ENCODE results near the gene GSDME. TPM values are rescaled to one million over a fixed set of nuclear protein-coding genes. Genes with fewer than 3 reads are reported as not detected.
"Not testable (repeated sequence)": the region's sequence is repeated elsewhere in the genome, so short reads cannot be mapped to it uniquely, and the experiment has no call there.

GSDME gene
- 1 to 10 TPM; 1.8 to 4.3 (median 3.1) TPM for total RNA-seq

DNA sequence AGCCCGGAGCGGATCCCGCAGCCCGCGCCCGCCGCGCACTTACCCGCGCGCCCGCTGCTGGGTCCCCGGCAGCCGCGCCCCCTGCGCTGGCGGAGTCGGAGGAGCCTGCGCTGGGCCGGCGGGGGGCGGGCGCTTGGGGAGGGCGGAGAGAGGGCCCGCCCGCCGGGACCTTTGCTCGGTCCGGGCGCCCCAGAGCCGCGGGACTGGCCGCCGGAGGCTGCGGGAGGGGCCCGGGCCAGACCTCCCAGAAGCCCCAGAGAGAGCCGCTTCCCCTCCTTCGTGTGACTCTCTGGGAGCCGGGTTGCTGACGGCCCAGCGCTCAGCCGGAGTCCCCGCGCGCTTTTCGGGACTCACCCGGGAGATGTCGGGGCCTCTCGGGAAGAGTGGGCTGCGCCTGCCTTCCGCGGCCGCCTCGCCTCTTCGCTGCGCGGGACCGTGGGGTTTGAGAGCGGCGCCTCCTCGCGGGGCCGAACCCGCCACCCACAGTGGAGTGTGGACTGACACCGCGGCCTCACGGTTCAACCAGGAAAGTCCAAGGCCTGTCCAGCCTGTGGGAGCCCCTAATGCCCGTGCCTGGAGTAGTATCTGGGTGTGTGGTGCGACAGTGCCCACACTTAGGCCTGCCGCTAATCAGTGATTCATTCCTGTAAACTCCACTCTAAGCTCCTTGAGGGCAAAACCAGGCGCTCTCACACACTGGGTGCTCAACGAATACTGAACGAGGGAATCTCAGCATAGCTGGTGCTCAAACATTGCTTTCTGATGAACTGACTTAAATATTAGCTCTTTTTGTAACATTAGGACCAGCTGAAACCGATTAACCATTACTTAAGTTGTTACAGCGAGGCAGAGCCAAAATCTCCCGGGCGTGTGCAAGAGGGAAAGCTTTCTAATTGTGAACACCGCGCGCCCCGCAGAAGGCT is at the start of gene GSDME:
Gene GSDME, minus strand, starts transcription at position 112 of the 923 bp plus-strand sequence. CDS start 7,690 bp downstream, outside the sequence.
- Mint-ChIP-seq H3K27me3 (ENCODE audit: low read depth) (peaks cover 59% of the 10 kb centered on the region), H3K4me3 (peak within 1 kb of the TSS; percentile 80), H3K36me3 (ENCODE audit: insufficient read depth) (no peaks in the 10 kb centered on the region), H3K4me1 (ENCODE audit: low read depth) (peaks cover 26% of the 10 kb centered on the region), H3K9me3 (no peaks in the 10 kb centered on the region)
- DNase-seq (peak; percentile 19), ATAC-seq (peak; percentile 77 to 81)

DNA sequence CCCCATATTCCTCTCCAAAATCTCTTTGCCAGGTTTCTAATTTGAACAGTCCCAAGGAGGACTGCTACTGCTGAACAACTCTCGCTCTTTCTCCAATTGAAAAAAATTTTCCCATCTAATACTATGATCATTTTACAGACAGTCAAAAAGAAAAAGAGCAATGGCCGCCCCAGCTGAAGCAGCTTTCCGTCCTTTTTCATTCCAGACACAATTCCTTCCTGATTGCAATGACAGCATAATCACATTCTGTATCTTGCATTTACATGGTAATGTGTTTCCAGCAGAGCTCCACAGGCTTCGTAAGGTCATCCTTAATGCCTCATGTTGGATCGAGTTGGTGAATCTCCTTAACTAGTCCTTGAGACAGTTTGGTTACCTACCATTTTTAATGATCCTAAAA is 45.0 kb upstream of the GSDME start:
- no peak for ATAC-seq
- H3K36me3 Mint-ChIP-seq (ENCODE audit: insufficient read depth): peaks cover 47% of the 10 kb centered on the region
- H3K4me1 Mint-ChIP-seq (ENCODE audit: low read depth): peaks cover 5% of the 10 kb centered on the region
- H3K9me3 Mint-ChIP-seq: peaks cover 3% of the 10 kb centered on the region
- no peaks in the 10 kb centered on the region for H3K27me3 Mint-ChIP-seq (ENCODE audit: low read depth)
- H3K4me3 Mint-ChIP-seq: no peak overlapping the region
- DNase-seq: no peak

DNA sequence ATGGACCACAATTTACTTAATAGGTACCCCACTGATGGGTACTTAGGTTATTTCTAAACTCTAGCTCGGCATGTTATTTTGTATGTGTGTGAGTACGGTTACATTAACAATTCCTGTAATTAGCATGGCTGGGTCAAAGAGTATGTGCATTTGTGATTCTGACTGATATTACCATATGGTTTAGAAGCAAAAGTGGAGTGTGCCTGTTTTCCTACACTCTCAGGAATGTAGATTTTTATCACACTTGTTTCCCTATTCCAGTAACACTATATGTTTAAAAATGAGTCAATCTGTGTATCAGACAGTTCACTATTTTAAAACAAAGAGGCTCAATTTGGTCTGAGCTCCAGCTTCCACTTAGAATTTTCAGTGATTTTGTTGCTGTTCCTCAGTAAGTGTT is 44.6 kb upstream of the GSDME start:
- H3K36me3 Mint-ChIP-seq (ENCODE audit: insufficient read depth): peaks cover 49% of the 10 kb centered on the region
- DNase-seq: no peak
- H3K4me3 Mint-ChIP-seq: no peak overlapping the region
- H3K4me1 Mint-ChIP-seq (ENCODE audit: low read depth): peaks cover 5% of the 10 kb centered on the region
- peaks cover 3% of the 10 kb centered on the region for H3K9me3 Mint-ChIP-seq
- ATAC-seq: no peak
- H3K27me3 Mint-ChIP-seq (ENCODE audit: low read depth): no peaks in the 10 kb centered on the region

DNA sequence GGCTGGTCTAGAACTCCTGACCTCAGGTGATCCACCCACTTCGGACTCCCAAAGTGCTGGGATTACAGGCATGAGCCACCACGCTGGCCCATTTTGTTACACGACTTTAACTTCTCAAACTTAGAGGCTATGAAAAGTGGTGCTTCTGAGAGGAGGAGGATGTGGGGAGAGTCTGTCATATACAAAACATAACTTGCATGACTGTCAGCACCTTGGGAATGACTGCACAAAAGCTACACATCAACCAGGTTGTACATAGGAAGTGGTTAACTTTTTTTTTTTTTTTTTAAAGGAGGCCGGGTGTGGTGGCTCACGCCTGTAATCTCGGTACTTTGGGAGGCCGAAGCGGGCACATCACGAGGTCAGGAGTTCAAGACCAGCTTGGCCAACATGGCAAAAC is 43.4 kb upstream of the GSDME start:
- DNase-seq: no peak
- Mint-ChIP-seq H3K4me3 (no peak overlapping the region), H3K4me1 (ENCODE audit: low read depth) (peaks cover 7% of the 10 kb centered on the region), H3K9me3 (peaks cover 3% of the 10 kb centered on the region), H3K36me3 (ENCODE audit: insufficient read depth) (peaks cover 50% of the 10 kb centered on the region), H3K27me3 (ENCODE audit: low read depth) (no peaks in the 10 kb centered on the region)
- ATAC-seq: peak in 1 of 2 donors; percentile 23

DNA sequence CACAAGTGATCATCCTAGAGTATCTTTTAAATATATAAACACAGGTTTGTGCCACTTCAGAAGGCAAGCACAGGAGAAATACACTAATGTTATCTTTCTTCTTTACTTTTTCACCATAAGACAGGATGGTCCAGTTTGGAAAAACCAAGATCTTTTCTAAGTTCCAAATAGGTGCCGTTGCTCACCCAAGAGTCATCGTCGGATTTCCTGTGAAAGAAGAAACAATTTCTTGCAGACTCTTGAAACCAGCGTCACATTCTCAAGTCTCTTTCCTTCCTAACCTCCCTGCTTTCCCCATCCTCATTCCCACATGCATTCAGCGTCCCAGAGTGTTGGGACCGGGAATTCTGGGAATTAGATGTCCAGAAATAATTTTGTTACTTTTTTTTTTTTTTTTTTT is 42.8 kb upstream of the GSDME start:
- Mint-ChIP-seq H3K36me3 (ENCODE audit: insufficient read depth) (peaks cover 51% of the 10 kb centered on the region), H3K9me3 (peaks cover 3% of the 10 kb centered on the region), H3K4me1 (ENCODE audit: low read depth) (peaks cover 12% of the 10 kb centered on the region), H3K27me3 (ENCODE audit: low read depth) (no peaks in the 10 kb centered on the region), H3K4me3 (no peak overlapping the region)
- DNase-seq: no peak
- no peak for ATAC-seq

DNA sequence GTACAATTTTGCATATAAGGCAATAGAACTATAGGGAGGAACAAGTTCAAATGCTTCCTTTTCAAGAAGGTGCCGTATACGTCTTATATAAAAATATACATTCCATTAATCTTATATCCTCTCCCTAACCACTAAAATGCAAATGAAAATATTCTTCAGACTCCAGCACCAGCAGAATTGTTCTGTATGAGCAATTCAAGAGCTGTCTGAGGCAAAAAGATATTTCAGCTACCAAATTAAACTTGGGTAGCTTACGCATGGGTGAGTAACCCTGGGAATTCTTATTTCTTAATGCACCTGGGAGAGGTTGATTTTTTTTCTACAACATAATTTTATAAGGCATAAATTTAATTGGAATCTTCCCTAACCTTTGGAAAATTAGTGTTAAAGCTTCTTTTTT is 42.2 kb upstream of the GSDME start:
- H3K4me3 Mint-ChIP-seq: no peak overlapping the region
- peaks cover 17% of the 10 kb centered on the region for H3K4me1 Mint-ChIP-seq (ENCODE audit: low read depth)
- no peaks in the 10 kb centered on the region for H3K27me3 Mint-ChIP-seq (ENCODE audit: low read depth)
- ATAC-seq (no peak), DNase-seq (no peak)
- peaks cover 53% of the 10 kb centered on the region for H3K36me3 Mint-ChIP-seq (ENCODE audit: insufficient read depth)
- H3K9me3 Mint-ChIP-seq: peaks cover 3% of the 10 kb centered on the region

DNA sequence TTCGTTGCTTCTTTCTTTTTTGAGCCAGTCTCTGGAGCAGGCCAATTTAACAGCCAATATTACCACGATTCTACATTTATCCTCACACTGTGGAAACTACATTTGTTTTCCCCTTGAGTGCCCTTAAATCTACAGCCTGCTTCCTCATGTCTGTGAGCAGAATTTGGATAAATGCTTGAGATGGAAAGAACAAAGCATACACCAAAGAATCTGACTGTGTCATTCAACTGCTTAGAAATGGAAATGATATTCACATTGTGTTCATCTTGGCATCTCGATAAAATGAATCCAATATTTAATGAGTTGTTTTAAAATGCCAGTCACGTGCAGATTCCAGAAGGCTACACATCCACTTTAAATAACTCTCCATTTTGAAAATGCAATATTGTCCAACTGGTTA is 41.0 kb upstream of the GSDME start:
- DNase-seq (no peak), ATAC-seq (no peak)
- H3K4me3 Mint-ChIP-seq: no peak overlapping the region
- peaks cover 25% of the 10 kb centered on the region for H3K4me1 Mint-ChIP-seq (ENCODE audit: low read depth)
- H3K36me3 Mint-ChIP-seq (ENCODE audit: insufficient read depth): peaks cover 46% of the 10 kb centered on the region
- peaks cover 3% of the 10 kb centered on the region for H3K9me3 Mint-ChIP-seq
- no peaks in the 10 kb centered on the region for H3K27me3 Mint-ChIP-seq (ENCODE audit: low read depth)

DNA sequence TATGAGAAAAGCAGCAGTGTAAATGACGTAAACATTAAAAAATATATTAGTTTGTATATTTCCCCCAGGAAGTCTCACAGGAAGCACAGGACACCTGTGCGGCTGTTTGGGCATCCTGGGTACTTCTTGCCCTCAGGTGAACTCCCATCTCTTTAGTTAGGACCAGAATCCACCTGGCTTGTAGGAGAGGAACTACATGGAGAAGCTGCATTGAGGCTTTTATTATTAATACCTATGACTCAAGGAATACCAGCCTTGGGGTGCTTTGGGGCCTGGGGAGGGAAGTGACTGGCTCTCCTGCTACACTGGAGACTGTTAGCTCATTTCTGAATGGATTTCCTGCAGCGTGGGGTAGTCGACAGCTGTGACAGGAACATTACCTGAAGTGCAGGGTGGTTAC is 40.0 kb upstream of the GSDME start:
- Mint-ChIP-seq H3K27me3 (ENCODE audit: low read depth) (no peaks in the 10 kb centered on the region), H3K9me3 (peaks cover 3% of the 10 kb centered on the region), H3K4me1 (ENCODE audit: low read depth) (peaks cover 25% of the 10 kb centered on the region), H3K4me3 (no peak overlapping the region), H3K36me3 (ENCODE audit: insufficient read depth) (peaks cover 39% of the 10 kb centered on the region)
- DNase-seq: no peak
- ATAC-seq: no peak

DNA sequence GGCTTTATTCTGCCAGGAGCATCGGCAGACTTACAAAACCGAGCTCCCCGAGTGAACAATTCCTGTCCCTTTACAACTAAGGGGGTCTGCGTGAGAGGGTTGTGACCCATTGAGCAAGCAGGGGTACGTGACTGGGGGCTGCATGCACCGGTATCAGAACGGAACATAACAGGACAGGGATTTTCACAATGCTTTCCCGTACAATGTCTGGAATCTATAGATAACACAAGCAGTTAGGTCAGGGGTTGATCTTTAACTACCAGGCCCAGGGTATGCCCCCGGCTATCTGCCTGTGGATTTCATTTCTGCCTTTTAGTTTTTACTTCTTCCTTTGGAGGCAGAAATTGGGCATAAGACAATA is 38.1 kb upstream of the GSDME start:
- ATAC-seq (no peak), DNase-seq (no peak)
- Mint-ChIP-seq H3K9me3 (no peaks in the 10 kb centered on the region), H3K36me3 (ENCODE audit: insufficient read depth) (peaks cover 24% of the 10 kb centered on the region), H3K4me1 (ENCODE audit: low read depth) (peaks cover 20% of the 10 kb centered on the region), H3K27me3 (ENCODE audit: low read depth) (no peaks in the 10 kb centered on the region), H3K4me3 (no peak overlapping the region)

DNA sequence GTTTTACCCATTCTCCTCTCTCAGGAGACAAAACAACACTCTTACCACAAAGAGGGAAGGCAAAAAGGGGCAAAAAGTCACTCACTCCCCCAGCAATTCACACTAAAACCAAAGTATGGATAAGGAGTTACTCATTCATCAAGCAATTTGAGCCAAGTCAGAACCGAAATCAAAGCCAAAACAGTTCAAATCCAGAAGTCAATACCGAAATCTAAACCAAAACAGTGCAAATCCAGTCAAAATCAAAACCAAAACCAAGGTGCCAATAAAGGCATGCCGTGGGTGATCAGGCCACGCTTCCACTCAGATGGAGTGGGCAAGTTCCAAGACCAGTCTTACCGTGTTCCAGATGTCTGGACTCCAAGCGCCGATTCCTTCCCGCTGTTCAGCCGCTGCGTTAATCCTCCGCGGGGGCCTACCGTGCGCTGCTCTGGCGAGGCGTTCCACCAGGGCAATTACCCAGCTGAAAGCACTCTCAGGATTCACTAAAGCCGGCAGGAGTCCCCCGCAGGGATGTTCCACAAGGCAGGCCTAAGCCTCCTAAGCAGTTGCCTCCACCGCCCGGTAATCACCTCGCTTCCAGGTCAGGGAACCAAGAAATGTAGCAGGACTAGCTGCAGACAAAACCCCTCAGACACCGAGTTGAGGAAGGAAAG is 37.6 kb upstream of the GSDME start:
- not testable (repeated sequence) for DNase-seq; H3K4me3 Mint-ChIP-seq; ATAC-seq; H3K27me3 Mint-ChIP-seq (ENCODE audit: low read depth); H3K9me3 Mint-ChIP-seq
- peaks cover 24% of the 10 kb centered on the region for H3K36me3 Mint-ChIP-seq (ENCODE audit: insufficient read depth)
- H3K4me1 Mint-ChIP-seq (ENCODE audit: low read depth): peaks cover 20% of the 10 kb centered on the region

DNA sequence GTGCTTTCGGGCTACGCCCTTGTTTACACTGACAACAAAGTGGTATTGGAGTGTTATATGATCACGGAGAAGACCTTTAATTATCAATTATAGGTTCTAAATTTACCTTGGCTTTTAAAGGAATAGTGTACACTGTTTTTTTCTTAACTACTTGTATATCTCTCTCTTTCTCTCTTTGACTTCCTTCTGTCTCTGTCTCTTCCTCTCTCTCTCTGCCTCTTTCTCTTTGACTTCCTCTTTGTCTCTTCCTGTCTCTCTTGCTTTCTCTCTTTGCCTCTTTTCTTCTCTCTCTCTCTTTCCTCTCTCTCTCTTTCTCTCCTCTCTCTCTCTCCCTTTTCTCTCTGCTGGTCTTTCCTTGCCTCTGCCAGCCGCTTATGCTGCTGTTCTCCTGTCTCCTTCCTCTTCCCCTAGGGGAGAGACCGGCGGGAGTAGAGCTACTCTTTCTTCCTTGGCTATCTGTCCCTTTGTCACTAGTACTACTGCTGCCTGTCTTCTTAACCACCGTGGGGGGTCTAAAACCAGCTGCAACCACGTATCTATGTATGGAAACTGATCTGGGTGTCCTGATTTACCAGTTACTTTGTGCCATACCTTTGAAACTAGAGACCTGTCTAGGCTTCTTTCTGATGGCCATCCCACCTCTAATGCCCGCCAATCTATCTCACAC is 36.9 kb upstream of the GSDME start:
- no peak for DNase-seq
- ATAC-seq: no peak
- Mint-ChIP-seq H3K27me3 (ENCODE audit: low read depth) (no peaks in the 10 kb centered on the region), H3K4me1 (ENCODE audit: low read depth) (peaks cover 20% of the 10 kb centered on the region), H3K9me3 (no peaks in the 10 kb centered on the region), H3K4me3 (no peak overlapping the region), H3K36me3 (ENCODE audit: insufficient read depth) (peaks cover 24% of the 10 kb centered on the region)

DNA sequence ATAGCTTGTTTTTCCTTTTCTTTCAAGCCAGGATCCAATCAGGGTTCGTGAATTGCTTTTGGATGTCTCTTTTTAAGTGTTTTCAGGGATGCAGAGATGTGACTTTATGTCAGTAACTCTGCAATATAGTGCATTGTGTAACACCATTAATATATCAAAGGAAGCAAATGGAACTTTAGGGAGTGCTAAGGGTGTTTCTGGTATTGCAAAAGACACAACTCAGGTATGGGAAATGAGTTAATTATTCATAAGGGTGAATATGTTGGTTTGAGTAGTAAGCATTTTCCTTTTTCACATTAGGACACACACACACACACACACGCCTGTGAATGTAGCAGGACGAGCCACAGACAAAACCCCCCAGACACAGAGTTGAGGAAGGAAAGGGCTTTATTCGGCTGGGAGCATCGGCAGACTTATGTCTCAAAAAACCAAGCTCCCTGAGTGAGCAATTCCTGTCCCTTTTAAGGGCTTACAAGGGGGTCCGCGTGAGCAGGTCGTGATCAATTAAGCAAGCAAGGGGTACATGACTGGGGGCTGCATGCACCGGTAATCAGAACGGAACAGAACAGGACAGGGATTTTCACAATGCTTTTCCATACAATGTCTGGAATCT is 31.8 kb upstream of the GSDME start:
- no peaks in the 10 kb centered on the region for H3K27me3 Mint-ChIP-seq (ENCODE audit: low read depth)
- no peaks in the 10 kb centered on the region for H3K36me3 Mint-ChIP-seq (ENCODE audit: insufficient read depth)
- no peak overlapping the region for H3K4me3 Mint-ChIP-seq
- peaks cover 3% of the 10 kb centered on the region for H3K4me1 Mint-ChIP-seq (ENCODE audit: low read depth)
- H3K9me3 Mint-ChIP-seq: no peaks in the 10 kb centered on the region
- ATAC-seq (no peak), DNase-seq (no peak)

DNA sequence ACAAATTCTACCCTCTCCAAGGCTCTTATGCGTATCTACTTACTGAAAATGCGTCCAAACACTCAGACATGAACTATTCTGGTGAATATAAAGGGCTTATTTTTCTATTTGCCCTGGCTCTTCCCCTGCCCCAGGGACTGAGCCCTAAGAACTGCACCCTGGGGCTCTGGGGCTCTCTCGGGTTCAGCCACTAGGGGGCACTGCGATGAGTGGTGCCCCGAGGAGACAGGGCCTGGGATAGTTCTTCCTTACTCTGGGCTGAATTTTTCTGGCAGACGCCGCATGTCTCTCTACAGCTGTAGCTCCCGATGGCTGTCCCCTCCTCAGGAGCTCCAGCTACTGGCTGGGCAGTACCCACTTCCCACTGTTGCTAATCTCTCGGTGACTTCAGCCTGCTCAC is 30.8 kb upstream of the GSDME start:
- no peaks in the 10 kb centered on the region for H3K27me3 Mint-ChIP-seq (ENCODE audit: low read depth)
- no peaks in the 10 kb centered on the region for H3K4me1 Mint-ChIP-seq (ENCODE audit: low read depth)
- no peaks in the 10 kb centered on the region for H3K9me3 Mint-ChIP-seq
- ATAC-seq (no peak), DNase-seq (no peak)
- H3K4me3 Mint-ChIP-seq: no peak overlapping the region
- H3K36me3 Mint-ChIP-seq (ENCODE audit: insufficient read depth): peaks cover 5% of the 10 kb centered on the region

DNA sequence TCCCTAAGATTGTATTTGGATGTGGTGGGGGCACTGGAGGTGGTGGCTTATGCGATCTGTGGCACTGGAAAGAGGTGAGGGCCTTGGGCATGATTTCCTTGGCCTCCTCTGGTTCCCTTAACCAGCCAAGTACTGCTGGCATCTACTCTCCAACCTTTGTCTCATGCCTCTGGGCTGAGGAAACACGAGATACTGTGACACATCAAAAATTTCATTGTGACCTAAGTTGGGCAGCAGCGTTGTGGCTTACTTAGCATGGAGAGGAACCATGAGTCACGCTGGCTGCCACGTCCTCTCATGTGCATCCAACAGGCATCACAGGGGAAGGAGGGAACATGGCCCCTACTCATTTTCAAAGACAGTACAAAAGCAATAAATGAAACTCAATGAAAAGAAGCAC is 29.7 kb upstream of the GSDME start:
- H3K4me3 Mint-ChIP-seq: no peak overlapping the region

More for the DNA sequence above, 29.7 kb upstream of the GSDME start:
- Mint-ChIP-seq H3K9me3 (no peaks in the 10 kb centered on the region), H3K4me1 (ENCODE audit: low read depth) (no peaks in the 10 kb centered on the region), H3K36me3 (ENCODE audit: insufficient read depth) (peaks cover 5% of the 10 kb centered on the region), H3K27me3 (ENCODE audit: low read depth) (no peaks in the 10 kb centered on the region)
- ATAC-seq: peak in 1 of 2 donors; percentile 66
- DNase-seq: no peak

Measured in activated T-cell treated with anti-CD3 and anti-CD28 coated beads, Interleukin-2, amount 50 U/mL, for 4 hours (primary cell).